Mammary epithelial cell (primary cell): ENCODE data around the gene TPM4.

Experiments
- CTCF ChIP-seq, 2 donors: IDR thresholded peaks in 1 of 2; conservative IDR thresholded peaks in 1 of 2; 2 replicates each; pipeline ENCODE4 v1.5.1; 2011 to 2012; ENCODE audit warnings: inconsistent platforms in 2 of 2, low read length in 2 of 2, mild to moderate bottlenecking in 2 of 2, control low read depth in 1 of 2, low read depth in 1 of 2; ENCODE audit not compliant: insufficient read depth in 1 of 2; ENCODE audit errors: extremely low read depth in 1 of 2
- EZH2 ChIP-seq: IDR thresholded peaks from 2 replicates; pipeline ENCODE4 v1.6.1; 2012; ENCODE audit warnings: low read length, inconsistent platforms, borderline replicate concordance

- TF ChIP-seq CTCF (conservative IDR thresholded peaks at IDR 0.05 in 1 of 2, IDR thresholded peaks at IDR 0.05 in 1 of 2; ENCODE audit: extremely low read depth in 1 of 2, insufficient read depth in 1 of 2, low read depth in 1 of 2, low read length in 2 of 2) (no peak), EZH2 (no peak)
These were observed 14.4 kb upstream of the TPM4 start for GRCh38 chr19:16061943-16062342.
